Kidney (tissue), 14 donors: ENCODE results near the gene SIAH3. TPM values are rescaled to one million over a fixed set of nuclear protein-coding genes. Genes with fewer than 3 reads are reported as not detected.

ENCODE experiments used
- DNase-seq, 5 donors: peaks; one replicate each; pipeline ENCODE4 v3.0.0-alpha.2; 2013 to 2020
- FAIRE-seq: peaks from 2 replicates; lab custom pipeline; 2012; peaks lifted over from hg19 to GRCh38; lab: Jason Lieb, UNC
- H3K27ac ChIP-seq, 2 donors: one replicate each; pipeline ENCODE4 v1.7.0; 2013; ENCODE audit warnings: low read depth in 2 of 2, low read length in 2 of 2, inconsistent platforms in 1 of 2
- H3K27me3 ChIP-seq: one replicate; pipeline ENCODE4 v1.7.1; 2013; ENCODE audit warnings: low read length, inconsistent platforms; ENCODE audit not compliant: control insufficient read depth, insufficient read depth
- H3K36me3 ChIP-seq, 3 donors: one replicate each; pipeline versions ENCODE4 v1.7.0 to v1.7.1; 2013; ENCODE audit warnings: low read length in 3 of 3, control low read depth in 1 of 3, inconsistent platforms in 1 of 3; ENCODE audit not compliant: insufficient read depth in 3 of 3, control insufficient read depth in 2 of 3
- H3K4me1 ChIP-seq, 3 donors: one replicate each; pipeline versions ENCODE4 v1.7.0 to v1.7.1; 2013; ENCODE audit warnings: low read length in 3 of 3, inconsistent platforms in 1 of 3, low read depth in 1 of 3; ENCODE audit not compliant: control insufficient read depth in 2 of 3, insufficient read depth in 2 of 3
- H3K4me3 ChIP-seq, 3 donors: one replicate each; pipeline versions ENCODE4 v1.7.0 to v1.8.1; 2013; ENCODE audit warnings: low read length in 3 of 3, control low read depth in 1 of 3, inconsistent platforms in 1 of 3
- H3K9ac ChIP-seq, 3 donors: one replicate each; pipeline versions ENCODE4 v1.7.0 to v1.7.1; 2013; ENCODE audit warnings: low read length in 3 of 3, control low read depth in 1 of 3, inconsistent platforms in 1 of 3
- H3K9me3 ChIP-seq, 3 donors: one replicate each; pipeline versions ENCODE4 v1.7.0 to v1.7.1; 2013; ENCODE audit warnings: low read length in 3 of 3, control low read depth in 1 of 3, inconsistent platforms in 1 of 3; ENCODE audit not compliant: control insufficient read depth in 2 of 3, insufficient read depth in 1 of 3
- CTCF ChIP-seq: IDR thresholded peaks from 3 replicates; pipeline ENCODE4 v1.5.1; 2012; ENCODE audit warnings: mild to moderate bottlenecking, moderate library complexity, borderline replicate concordance; ENCODE audit not compliant: insufficient read depth; ENCODE audit errors: extremely low read depth
- intact Hi-C: fragments of 100-400 bp; cut with DNase I; formaldehyde crosslinking; loops from one replicate; pipeline ENCODE4 v1.11.1; 2022
- polyA plus RNA-seq: library from polyadenylated mRNA; stranded (reverse); fragments of 350-450 nt; fragmentation: Illumina TruSeq; extraction: RNeasy Lipid Tissue Mini Kit (QIAGEN cat#74804); gene quantifications from one replicate; pipeline ENCODE4 v1.2.3, GENCODE V29; 2014; ENCODE audit warnings: low read depth, low replicate concordance; ENCODE audit not compliant: insufficient read depth
- total RNA-seq: library from RNA; stranded (reverse); fragmentation: NEBNext Ultra II Directional; extraction: Animal tissue kit (Norgen Biotek cat#: 25700); gene quantifications from one replicate; pipeline ENCODE4 v1.2.1, GENCODE V29; 2021
- donor health status: control.
- donor health status: control.
- donor health status: control.
- donor health status: control.
- donor health status: control.
- donor health status: DM: yes; HTN: yes; CAD: no.
- donor health status: Normal renal cell carcinoma (clear cell type).

Gene SIAH3
- total and polyA plus RNA-seq, 2 donors from 2014 or later = 0.03 to 0.41 TPM

- H3K4me1 ChIP-seq = no peaks in the 10 kb centered on the region
- DNase-seq = no peak
- H3K4me3 ChIP-seq = no peak overlapping the region
- H3K27ac ChIP-seq = no peak overlapping the region
- no peak for TF ChIP-seq CTCF
- no peaks in the 10 kb centered on the region for H3K9me3 ChIP-seq
- H3K27me3 ChIP-seq = no peaks in the 10 kb centered on the region
- H3K9ac ChIP-seq = no peak overlapping the region
- no peak for FAIRE-seq
- H3K36me3 ChIP-seq = no peaks in the 10 kb centered on the region
- intact Hi-C loops = no loop called here
Measured at GRCh38 chr13:45896285-45896684, 44.7 kb upstream of the SIAH3 start.

- FAIRE-seq = no peak
- no peaks in the 10 kb centered on the region for H3K36me3 ChIP-seq
- no peak overlapping the region for H3K9ac ChIP-seq
- no peaks in the 10 kb centered on the region for H3K4me1 ChIP-seq
- no peaks in the 10 kb centered on the region for H3K27me3 ChIP-seq
- peak in 3 of 5 donors; percentile 37 to 90 (median 70) for DNase-seq
- no peak overlapping the region for H3K4me3 ChIP-seq
- no peak for TF ChIP-seq CTCF
- H3K27ac ChIP-seq = no peak overlapping the region
- no peaks in the 10 kb centered on the region for H3K9me3 ChIP-seq
- intact Hi-C loops = no loop called here
Measured at GRCh38 chr13:45895881-45896280, 44.3 kb upstream of the SIAH3 start.

GRCh38 chr13:45892513-45892912, 41.0 kb upstream of the SIAH3 start:
- Histone ChIP-seq H3K4me3 (no peak overlapping the region), H3K36me3 (no peaks in the 10 kb centered on the region), H3K27ac (no peak overlapping the region), H3K4me1 (no peaks in the 10 kb centered on the region), H3K27me3 (no peaks in the 10 kb centered on the region), H3K9me3 (no peaks in the 10 kb centered on the region), H3K9ac (no peak overlapping the region)
- FAIRE-seq = no peak
- intact Hi-C loops = no loop called here
- DNase-seq = no peak
- no peak for TF ChIP-seq CTCF

- FAIRE-seq = no peak
- no peak overlapping the region for H3K27ac ChIP-seq
- intact Hi-C loops = no loop called here
- no peak overlapping the region for H3K4me3 ChIP-seq
- H3K36me3 ChIP-seq = no peaks in the 10 kb centered on the region
- no peaks in the 10 kb centered on the region for H3K27me3 ChIP-seq
- H3K9ac ChIP-seq = no peak overlapping the region
- H3K4me1 ChIP-seq = no peaks in the 10 kb centered on the region
- H3K9me3 ChIP-seq = no peaks in the 10 kb centered on the region
- DNase-seq = no peak
- no peak for TF ChIP-seq CTCF
Measured at GRCh38 chr13:45889590-45890243, 38.2 kb upstream of the SIAH3 start.
